ENCODE results near the gene SLC24A1. TPM values are rescaled to one million over a fixed set of nuclear protein-coding genes. Genes with fewer than 3 reads are reported as not detected.

SLC24A1 gene
- total RNA-seq, 1 experiment from 2014 or later: 13.0 TPM

- peaks cover 9% of the 10 kb centered on the region; the same call in 1 of the 2 replicates for H3K4me1 ChIP-seq (ENCODE audit: control insufficient read depth, insufficient read depth, low read length)
- H3K27ac ChIP-seq (ENCODE audit: low read length): no peak overlapping the region
- H3K27me3 ChIP-seq (ENCODE audit: control insufficient read depth, insufficient read depth, low read length): no peaks in the 10 kb centered on the region
- no peak for DNase-seq (ENCODE audit: low read depth, low spot score)
- POLR2A ChIA-PET: no interaction called here
- H3K36me3 ChIP-seq (ENCODE audit: control insufficient read depth, insufficient read depth, low read length): peaks cover 7% of the 10 kb centered on the region; the same call in 1 of the 2 replicates
- intact Hi-C loops (cut with micrococcal nuclease; ENCODE audit: unreplicated experiment): no loop called here
- no TSS peak for BruUV-seq (replicated peaks)
- ATAC-seq: peak; percentile 51; the same call in 1 of the 2 replicates
- CTCF ChIA-PET: no interaction called here
- no peak overlapping the region for H3K4me3 ChIP-seq (ENCODE audit: low read depth in 2 of 2, low read length in 2 of 2)
- TF ChIP-seq CTCF (IDR thresholded peaks at IDR 0.05) (no peak), REST (IDR thresholded peaks at IDR 0.05; ENCODE audit: insufficient read depth in 1 of 2, low read depth in 2 of 2, low read length in 1 of 2) (no peak), POLR2AphosphoS5 (IDR thresholded peaks at IDR 0.05; ENCODE audit: low read depth, low read length) (no peak), SIN3A (IDR thresholded peaks at IDR 0.05; ENCODE audit: borderline replicate concordance, insufficient read depth, low read depth, low read length) (no peak), TCF7L2 (IDR thresholded peaks at IDR 0.05; ENCODE audit: low read depth, low read length) (no peak)
- H3K9me3 ChIP-seq (ENCODE audit: control insufficient read depth, insufficient read depth, low read depth, low read length): no peaks in the 10 kb centered on the region
- in situ Hi-C loops (cut with HindIII; ENCODE audit: low pct_unique_long_range_greater_than_20kb, low sequenced_read_pairs): no loop called here
These were observed 42.6 kb upstream of the SLC24A1 start for GRCh38 chr15:65578904-65579728.

GRCh38 chr15:65579762-65580161 is 42.0 kb upstream of the SLC24A1 start:
- in situ Hi-C loops (cut with HindIII; ENCODE audit: low pct_unique_long_range_greater_than_20kb, low sequenced_read_pairs) (no loop called here), intact Hi-C loops (cut with micrococcal nuclease; ENCODE audit: unreplicated experiment) (no loop called here)
- ATAC-seq (0 out of 2 replicates have a peak, but pooled peaks have one; percentile 36), DNase-seq (ENCODE audit: low read depth, low spot score) (no peak)
- no peak overlapping the region for H3K27ac ChIP-seq (ENCODE audit: low read length)
- CTCF ChIA-PET: no interaction called here
- TF ChIP-seq REST (IDR thresholded peaks at IDR 0.05; ENCODE audit: insufficient read depth in 1 of 2, low read depth in 2 of 2, low read length in 1 of 2): no peak
- peaks cover 10% of the 10 kb centered on the region for H3K36me3 ChIP-seq (ENCODE audit: control insufficient read depth, insufficient read depth, low read length)
- POLR2A ChIA-PET: no interaction called here
- H3K9me3 ChIP-seq (ENCODE audit: control insufficient read depth, insufficient read depth, low read depth, low read length): no peaks in the 10 kb centered on the region
- BruUV-seq (replicated peaks): no TSS peak
- peaks cover 9% of the 10 kb centered on the region; the same call in 1 of the 2 replicates for H3K4me1 ChIP-seq (ENCODE audit: control insufficient read depth, insufficient read depth, low read length)
- no peak overlapping the region for H3K4me3 ChIP-seq (ENCODE audit: low read depth in 2 of 2, low read length in 2 of 2)
- H3K27me3 ChIP-seq (ENCODE audit: control insufficient read depth, insufficient read depth, low read length): no peaks in the 10 kb centered on the region

Data from Panc1 (cell line).